ENCODE measurements around the gene SLC1A5.
"Not testable (repeated sequence)": the region's sequence is repeated elsewhere in the genome, so short reads cannot be mapped to it uniquely, and the experiment has no call there.

The SLC1A5 gene

GRCh38 chr19:46768746-46769145, 19.6 kb downstream of the SLC1A5 start:
- DNase-seq: not testable (repeated sequence)

GRCh38 chr19:46766569-46767317, 21.7 kb downstream of the SLC1A5 start:
- DNase-seq: peak; percentile 53

GRCh38 chr19:46764817-46765291, 23.5 kb downstream of the SLC1A5 start:
- DNase-seq: no peak

DNA sequence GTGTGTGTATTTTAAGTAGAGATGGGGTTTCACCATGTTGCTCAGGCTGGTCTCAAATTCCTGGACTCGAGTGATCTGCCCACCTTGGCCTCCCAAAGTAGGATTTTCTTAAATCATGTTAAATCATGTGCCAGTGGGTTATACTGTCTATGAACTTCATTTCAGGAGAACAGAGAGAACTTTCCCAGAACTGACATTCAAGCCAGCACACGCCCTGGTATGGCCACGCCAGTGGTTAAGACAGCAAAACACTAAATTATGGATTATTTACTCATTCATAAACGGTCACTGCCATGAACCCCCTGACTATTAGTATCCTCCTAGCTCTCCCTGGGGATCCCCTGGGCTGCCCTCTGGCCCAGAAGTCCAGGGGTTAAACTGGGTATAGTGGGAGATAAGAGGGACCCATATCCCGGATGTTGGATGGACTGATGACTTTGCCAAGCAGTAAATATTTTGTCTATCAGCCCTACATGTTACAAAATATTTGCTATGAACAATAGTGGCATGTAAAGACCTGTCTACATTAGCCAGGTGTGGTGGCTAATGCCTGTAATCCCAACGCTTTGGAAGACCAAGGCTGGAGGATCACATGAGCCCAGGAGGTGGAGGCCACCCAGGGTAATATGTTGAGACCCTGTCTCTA, 26.0 kb downstream of the SLC1A5 start:
- DNase-seq: no peak

- no peak for DNase-seq
These were observed 27.0 kb downstream of the SLC1A5 start for GRCh38 chr19:46761418-46761831.

DNA sequence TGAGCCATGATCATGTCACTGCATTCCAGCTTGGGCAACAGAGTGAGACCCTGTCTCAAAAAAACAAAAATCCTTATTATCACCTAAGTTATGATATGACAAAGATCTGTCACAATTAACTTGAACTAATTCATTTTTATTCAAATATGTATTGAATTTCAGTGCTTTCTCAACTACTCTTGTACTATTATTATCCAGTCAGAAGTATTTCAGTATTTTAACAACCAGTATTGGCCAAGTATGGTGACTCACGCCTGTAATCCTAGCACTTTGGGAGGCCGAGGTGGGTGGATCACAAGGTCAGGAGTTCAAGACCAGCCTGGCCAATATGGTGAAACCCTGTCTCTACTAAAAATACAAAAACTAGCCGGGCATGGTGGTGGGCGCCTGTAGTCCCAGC, 27.5 kb downstream of the SLC1A5 start:
- DNase-seq: not testable (repeated sequence)

GRCh38 chr19:46760363-46760762, 28.0 kb downstream of the SLC1A5 start:
- DNase-seq: no peak

DNA sequence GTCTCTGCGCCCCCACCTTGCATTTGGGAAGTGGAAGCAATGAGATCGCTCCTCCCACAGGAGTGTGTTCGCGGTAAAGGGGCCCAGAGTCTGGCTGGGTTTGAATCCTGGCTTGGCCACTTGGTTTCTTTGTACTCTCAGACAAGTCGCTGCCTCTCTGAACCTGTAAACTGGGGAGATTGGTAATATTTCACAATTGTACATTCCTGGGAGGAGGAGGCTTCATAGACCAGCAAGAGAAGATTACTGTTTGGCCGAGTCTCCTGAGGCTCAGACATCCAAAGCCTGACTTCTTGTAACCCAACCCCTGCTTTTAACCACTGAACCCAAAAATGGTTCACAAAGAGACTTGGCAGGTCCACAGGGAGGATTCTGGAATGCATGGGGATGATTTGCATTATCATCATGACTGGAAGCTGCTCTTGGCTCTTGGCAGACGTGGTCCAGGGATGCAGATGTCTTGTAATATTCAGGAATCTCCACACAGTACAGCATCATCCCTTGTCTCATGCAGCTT, 28.5 kb downstream of the SLC1A5 start:
- DNase-seq: no peak

GRCh38 chr19:46759206-46759605, 29.2 kb downstream of the SLC1A5 start:
- DNase-seq: no peak

DNA sequence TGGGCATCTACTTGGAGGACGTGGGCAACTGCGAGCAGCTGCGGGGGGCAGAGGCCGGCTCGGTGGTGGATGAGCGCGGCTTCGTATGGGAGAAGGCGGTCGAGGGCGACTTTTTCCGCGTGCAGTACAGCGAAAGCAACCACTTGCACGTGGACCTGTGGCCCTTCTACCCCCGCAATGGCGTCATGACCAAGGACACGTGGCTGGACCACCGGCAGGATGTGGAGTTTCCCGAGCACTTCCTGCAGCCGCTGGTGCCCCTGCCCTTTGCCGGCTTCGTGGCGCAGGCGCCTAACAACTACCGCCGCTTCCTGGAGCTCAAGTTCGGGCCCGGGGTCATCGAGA, 31.9 kb downstream of the SLC1A5 start:
- DNase-seq: no peak

DNA sequence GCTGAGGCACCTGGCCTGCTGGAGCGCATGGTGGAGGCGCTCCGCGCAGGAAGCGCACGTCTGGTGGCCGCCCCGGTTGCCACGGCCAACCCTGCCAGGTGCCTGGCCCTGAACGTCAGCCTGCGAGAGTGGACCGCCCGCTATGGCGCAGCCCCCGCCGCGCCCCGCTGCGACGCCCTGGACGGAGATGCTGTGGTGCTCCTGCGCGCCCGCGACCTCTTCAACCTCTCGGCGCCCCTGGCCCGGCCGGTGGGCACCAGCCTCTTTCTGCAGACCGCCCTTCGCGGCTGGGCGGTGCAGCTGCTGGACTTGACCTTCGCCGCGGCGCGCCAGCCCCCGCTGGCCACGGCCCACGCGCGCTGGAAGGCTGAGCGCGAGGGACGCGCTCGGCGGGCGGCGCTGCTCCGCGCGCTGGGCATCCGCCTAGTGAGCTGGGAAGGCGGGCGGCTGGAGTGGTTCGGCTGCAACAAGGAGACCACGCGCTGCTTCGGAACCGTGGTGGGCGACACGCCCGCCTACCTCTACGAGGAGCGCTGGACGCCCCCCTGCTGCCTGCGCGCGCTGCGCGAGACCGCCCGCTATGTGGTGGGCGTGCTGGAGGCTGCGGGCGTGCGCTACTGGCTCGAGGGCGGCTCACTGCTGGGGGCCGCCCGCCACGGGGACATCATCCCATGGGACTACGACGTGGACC, 32.4 kb downstream of the SLC1A5 start:
- no peak for DNase-seq

- no peak for DNase-seq
These were observed 33.1 kb downstream of the SLC1A5 start for GRCh38 chr19:46755077-46755852.

DNA sequence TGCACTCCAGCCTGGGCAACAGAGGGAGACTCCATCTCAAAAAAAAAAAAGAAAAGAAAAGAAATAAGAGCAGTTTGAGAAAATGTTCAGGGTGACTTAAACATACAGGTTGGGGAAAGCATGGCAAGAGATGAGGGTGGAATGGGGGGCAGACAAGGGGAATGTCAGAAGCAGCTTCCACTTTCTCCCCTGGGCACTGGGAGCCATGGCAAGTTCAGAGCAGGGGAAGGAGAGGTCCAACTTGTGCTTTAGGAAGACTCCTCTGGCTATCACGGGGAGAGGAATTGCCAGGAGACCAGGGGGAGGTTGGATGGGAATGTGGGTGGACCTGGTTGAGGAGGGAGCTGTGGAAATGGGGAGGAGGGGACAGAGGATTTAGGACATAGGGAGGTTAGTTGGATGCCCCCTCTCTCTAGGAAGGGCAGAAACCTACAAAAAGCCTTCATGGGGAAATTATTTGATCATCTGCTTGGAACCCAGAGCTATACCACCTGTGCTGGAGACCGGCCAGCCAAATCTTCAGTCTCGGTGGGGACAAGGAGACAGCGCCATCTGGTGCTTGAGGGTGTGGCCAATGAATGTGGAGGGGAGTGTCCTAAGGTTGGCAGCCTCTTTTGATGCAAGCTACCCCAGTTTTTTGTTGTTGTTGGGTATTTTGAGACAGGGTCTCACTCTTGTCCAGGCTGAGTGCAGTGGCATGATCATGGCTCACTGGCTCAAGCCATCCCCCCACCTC, 34.8 kb downstream of the SLC1A5 start:
- DNase-seq: peak; percentile 59

DNA sequence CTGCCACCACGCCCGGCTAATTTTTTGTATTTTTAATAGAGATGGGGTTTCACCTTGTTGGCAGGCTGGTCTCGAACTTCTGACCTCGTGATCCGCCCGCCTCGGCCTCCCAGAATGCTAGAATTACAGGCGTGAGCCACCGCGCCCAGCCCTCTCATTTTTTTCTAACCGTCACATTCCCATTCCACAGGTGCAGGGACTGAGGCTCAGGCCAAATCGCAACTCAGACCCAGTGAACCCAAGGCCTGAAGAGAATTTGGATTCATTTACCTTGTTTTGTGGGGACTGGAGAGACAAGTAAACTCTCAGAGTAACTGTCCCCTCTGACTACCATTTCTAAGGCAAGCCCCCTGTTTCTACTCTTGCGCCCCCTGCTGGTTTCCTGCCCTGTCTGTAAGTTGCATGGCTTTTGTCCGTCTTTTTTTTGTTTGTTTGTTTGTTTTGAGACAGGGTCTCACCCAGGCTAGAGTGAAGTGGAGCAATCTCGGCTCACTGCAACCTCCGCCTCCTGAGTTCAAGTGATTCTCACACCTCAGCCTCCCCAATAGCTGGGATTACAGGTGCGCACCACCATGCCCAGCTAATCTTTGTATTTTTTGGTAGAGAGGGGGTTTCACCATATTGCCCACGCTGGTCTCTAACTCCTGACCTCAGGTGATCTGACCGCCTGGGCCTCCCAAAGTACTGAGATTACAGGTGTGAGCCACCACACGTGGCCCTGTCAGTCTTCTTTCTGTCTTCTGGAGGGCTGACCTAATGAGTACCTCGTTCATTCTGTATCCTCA, 39.9 kb downstream of the SLC1A5 start:
- DNase-seq: peak; percentile 83

GRCh38 chr19:46746281-46747057, 41.9 kb downstream of the SLC1A5 start, which contains the start of gene STRN4:
Gene STRN4 (minus strand): TSS chr19:46746450. CDS start chr19:46746430, 20 bp downstream.
- peak; percentile 58 for DNase-seq

- peak; percentile 24 for DNase-seq
These were observed 42.7 kb downstream of the SLC1A5 start, which contains the start of gene FKRP for GRCh38 chr19:46745521-46746280. Gene FKRP (plus strand): TSS chr19:46746057. CDS start chr19:46755451, 9,394 bp downstream.

GRCh38 chr19:46745030-46745429, 43.4 kb downstream of the SLC1A5 start:
- DNase-seq: no peak

GRCh38 chr19:46744005-46744691, 44.2 kb downstream of the SLC1A5 start:
- no peak for DNase-seq

All from T-helper 9 cell (primary cell).